ENCODE measurements around the gene DUSP16.

The DUSP16 gene

DNA sequence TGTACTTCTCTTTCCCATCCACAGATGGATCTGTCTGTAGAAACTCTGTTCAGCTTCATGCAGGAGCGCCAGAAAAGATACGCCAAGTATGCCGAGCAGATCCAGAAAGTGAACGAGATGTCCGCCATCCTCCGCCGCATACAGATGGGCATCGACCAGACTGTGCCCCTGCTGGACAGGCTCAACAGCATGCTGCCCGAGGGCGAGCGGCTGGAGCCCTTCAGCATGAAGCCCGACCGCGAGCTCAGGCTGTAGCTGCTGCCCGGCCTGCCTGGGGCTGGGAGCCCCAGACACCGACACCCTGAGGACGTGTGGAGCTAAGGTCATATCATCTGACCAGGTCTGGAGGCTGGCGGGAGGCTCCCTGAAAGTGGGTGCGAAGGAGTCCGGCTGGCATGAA, 97.1 kb downstream of the DUSP16 start:
- no peak for DNase-seq

DNA sequence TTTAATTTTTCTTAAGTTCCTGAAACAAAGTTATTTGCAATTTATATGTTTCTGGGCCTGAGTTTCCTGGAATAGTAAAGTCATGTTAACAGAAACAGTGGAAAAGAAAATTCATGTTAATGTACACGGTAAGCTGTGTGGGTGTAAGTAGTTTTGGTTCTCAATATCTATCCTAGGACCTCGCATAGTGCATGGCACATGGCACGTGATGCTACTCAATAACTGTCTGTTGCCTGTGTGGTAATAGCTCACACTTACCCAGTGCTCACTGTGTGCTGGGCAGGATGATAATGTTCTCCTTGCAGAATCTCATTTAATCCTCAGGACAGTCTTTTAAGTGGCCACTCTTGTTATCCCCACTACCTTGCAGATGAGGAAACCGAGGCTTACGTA, 100.7 kb downstream of the DUSP16 start:
- DNase-seq = no peak

DNA sequence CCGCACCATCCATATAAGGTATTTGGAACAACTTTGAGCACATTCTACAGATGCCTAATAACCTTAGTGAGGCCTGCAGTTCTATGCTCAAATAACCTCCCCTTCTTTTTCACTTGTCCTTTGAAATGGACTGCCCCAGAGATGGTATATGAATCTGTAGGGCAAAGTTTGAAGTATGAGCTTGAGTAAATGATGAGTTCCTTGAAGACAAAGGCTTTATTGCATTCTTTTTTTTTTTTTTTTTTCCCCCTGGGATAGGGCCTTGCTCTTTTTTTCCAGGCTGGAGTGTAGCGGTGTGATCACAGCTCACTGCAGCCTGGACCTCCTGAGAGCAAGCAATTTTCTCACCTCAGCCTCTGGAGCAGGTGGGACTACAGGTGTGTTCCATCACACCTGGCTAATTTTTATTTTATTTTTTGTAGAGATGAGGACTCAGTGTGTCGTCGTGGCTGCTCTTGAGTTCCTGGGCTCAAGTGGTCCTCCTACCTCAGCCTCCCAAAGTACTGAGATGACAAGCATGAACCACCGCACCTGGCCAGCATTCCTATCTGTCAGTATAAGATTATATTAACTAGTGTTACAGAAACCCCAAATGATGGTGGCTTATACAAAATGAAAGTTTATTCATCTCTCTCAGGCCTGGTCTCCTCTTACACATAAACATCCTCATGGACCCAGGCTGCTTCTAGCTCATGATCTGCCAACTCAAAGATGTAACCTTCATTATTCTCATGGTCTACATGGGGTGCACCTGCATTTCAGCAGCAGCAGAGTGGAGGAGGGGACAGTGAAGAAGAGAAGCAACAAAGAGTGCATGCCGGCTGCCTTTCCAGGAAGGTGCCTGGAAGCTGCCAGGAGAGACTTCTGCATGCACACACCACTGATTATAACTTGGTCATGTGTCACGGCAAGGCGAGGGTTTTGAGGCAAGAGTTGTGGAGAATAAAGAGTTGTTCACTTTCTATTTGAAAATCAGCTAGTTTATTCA, 101.4 kb downstream of the DUSP16 start:
- DNase-seq = no peak

DNA sequence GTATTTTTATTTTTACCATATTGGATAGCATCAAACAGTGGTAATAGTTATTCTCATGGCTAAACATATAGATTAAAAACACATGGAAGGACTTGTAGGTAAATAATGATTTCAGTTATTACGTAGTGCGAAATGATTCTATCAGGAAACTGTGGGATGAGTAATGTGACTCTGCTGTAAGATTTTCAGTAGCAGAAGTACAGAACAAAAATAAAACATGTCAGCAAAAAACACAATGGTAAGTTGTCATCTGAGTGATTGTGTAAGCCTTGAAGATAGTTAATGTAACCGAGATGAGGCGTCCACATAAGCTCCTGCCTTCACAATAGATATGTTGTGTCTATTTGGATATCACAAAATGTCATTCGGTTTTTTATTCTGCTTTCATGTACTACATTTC, 106.0 kb downstream of the DUSP16 start:
- DNase-seq = no peak

DNA sequence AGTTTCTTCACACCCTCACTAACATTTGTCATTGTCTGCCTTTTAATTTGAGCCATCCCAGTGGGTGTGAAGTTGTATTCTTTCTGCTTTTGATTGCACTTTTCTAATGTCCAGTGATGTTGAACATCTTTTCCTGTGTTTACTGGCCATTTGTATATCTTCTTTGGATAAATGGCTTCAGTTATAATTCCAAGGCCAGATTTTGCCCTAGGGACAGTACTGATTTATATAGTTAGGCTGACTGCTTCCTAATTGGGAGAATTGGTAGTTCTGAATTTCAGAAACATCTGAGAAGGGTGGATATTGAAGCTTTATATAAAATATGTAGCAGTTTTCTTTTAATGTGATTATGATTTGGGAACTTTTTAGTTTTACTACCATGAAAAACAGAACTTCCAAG, 108.3 kb downstream of the DUSP16 start:
- no peak for DNase-seq

DNA sequence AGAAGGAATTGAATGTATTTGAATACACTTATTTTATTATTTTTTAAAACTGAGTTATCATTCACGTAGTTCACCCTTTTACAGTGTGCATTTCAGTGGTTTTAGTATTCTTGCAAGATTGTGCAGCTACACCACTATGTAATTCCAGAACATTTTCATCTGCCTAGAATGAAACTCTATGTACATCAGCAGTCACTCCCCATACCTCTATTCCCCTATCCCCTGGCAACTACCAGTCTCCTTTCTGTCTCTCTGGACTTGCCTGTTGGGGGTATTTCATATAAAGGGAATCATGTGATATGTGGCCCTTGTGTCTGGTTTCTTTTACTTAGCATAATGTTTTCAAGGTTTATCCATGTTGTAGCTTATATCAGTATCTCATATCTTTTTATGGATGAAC, 109.0 kb downstream of the DUSP16 start:
- DNase-seq = no peak

DNA sequence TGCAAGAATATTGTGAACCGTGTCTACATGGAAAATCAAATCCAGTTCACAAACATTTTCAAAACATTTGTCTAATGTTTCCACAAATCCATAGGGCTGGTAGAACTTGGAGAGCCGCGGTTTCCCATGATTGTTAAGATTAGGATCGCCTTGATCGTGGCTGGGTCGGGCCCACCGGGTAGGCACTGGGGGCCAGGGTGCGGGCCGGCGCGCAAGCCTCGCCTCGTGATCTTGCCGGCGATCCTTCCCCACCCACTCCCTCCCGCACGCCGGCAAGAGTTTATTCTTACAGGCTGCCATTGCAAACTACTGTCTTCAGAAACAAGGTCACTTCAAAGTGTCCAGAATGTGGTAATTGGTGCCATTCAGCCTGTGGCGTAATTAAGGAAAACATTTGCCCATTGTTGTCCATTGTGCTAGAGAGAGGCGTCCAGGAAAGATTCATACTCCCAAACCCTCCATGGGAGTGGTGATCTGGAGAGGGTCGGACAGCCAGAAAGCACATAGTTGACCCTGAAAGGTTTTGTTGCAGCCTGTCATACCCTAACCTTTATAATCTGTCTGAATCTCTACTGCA, 110.2 kb downstream of the DUSP16 start:
- DNase-seq = no peak

DNA sequence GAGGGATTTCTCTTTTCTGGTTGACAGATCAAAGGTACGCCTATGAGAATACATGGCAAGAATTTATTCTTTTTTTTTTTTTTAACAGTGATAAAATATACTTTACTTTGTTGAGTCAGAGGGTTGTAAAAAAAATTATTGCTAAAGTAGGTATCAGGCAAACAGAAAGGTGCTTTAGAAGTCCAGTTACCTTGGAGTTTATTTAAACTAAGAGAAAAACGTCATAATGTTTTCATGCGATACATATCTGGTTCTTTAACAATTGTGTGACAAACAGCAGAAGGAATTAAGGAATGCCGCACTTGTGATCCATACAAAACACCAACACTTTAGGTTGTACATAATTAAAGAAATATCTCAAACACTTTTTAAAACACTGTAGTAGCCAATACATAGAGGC, 111.6 kb downstream of the DUSP16 start:
- no peak for DNase-seq

DNA sequence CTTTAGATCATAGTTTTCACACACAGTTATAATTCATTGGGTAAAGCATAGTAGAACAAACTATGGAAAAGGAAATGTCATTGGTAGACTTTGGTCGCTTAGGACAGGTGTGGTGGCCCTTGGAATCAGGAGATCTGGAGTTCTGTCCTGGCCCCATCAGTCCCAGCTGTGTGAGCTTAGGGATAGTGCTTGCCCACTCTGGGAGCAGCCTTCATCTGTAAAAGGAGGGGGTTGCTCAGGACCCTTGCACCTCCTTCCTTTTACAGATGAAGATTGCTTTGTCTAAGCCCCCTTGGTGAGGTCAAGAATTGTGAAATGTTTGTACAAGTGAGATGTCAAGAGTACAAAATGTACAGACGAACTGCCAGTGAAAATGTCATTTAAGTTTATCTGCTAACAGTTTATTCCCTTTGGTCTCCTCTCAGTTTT, 112.6 kb downstream of the DUSP16 start:
- no peak for DNase-seq

DNA sequence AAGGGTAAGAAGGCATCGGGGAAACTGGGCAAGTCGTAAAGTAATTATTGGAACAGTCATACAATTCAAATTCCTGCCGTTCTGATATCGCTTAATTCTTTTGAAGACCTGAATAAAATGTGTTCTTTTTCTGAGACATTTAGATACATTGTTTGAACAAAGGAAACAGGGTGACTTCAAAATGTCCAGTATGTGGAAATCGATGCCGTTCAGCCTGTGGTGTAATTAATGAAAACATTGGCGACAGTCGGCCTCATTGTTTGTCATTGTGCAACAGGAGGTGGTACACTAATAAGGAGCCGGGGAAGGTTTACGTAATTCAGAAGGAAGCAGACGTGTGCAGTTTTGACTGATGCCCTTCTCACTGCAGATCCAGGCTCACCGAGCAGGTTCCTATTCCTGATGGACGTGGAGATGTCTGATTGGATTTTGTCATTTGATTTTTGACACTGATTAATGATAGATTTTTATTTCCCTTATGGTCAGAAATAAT, 113.1 kb downstream of the DUSP16 start:
- DNase-seq = no peak

DNA sequence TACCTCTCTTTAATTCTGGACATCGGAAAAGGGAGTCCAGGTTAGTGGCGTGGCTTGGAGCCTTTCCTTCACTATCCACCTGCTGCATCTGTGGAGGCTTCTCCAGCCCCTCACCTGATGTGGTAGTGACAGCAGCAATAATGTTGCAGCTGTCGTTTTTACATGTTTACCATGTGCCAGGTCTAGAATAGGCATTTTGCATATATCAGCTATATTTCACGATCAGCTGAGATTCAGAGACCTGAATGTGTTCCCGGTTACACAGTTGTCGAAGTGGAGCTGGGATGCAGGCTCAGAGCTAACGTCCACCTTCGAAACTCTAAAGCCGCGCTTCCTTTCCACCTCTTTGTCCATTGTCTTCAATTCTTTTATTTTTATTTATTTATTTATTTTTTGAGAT, 114.8 kb downstream of the DUSP16 start:
- DNase-seq = no peak

DNA sequence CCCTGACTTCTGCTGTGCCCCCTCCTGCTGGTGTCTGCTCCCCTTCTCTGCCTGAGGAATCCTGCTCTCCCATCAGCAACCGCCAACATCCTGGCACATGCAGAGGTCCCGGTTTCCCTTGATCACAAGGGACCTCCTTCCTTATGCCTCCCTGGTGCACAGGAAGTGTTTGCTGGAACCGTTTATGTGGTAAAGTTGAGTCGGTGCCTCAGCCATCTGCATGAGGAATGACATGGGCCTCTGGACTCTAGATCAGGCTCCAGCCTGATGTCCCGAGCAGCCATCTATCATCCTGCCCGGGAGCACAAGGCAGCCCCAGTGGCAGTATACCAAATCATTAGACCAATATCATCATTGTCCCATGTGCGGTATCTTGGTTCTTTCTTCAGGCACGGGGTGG, 115.4 kb downstream of the DUSP16 start:
- no peak for DNase-seq

DNA sequence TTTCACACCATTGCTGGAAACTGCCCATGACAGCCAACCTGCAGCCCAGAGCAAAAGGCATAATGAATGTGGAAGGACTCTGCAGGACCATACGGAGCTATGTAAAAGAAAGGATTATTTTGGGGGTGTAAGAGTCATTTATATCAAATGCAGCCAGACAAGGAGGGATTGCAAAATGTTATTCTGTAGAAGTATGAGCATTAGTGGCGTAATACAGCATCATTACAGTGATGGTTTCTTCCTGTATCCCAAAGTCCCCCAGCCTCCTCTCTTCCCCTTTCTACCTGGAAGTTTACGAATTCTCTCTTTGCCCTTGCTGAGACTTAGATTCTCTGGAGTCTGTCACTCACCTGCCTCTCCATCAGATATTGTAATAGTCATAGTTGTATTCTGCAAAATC, 115.9 kb downstream of the DUSP16 start:
- no peak for DNase-seq

DNA sequence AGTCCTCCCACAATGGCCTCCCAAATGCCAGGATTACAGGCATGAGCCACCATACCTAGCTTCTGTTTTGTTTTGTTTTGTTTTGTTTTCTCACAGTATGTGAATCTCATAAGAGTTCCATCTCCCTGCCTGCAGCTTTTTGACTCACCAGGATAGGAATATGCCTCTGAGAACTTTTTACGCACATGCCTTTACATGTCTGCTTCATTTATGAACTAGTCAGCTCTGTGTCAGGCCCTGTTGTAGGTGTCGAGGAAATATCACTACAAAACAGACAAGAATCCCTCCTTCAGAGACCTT, 116.8 kb downstream of the DUSP16 start:
- no peak for DNase-seq

DNA sequence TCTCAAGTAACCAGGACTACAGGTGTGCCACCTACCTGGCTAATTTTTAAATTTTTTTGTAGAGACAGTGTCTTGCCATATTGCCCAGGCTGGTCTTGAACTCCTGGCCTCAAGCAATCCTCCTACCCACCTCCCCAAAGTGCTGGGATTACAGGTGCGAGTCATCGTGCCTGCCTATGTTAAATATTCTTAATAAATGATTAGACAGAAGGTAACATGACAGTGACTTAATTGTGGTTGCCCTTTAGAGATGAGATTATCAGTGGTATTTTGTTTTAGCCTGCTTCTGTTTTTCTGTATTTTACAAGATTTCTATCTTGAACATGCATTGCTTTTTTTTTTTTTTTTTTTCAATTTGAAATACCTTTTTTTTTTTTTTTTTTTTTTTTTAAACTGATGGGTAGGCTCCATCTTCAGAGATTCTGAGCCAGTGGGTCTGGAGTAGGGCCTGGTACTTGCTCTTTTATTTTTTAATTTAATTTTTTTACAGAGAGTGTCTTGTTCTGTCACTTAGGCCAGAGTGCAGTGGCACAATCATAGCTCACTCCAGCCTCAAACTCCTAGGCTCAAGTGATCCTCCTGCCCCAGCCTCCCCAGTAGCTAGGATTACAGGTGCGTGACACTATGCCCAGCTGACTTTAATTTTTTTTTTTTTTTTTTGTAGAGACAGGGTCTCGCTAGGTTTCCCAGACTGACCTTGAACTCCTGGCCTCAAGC, 117.3 kb downstream of the DUSP16 start:
- DNase-seq = no peak

DNA sequence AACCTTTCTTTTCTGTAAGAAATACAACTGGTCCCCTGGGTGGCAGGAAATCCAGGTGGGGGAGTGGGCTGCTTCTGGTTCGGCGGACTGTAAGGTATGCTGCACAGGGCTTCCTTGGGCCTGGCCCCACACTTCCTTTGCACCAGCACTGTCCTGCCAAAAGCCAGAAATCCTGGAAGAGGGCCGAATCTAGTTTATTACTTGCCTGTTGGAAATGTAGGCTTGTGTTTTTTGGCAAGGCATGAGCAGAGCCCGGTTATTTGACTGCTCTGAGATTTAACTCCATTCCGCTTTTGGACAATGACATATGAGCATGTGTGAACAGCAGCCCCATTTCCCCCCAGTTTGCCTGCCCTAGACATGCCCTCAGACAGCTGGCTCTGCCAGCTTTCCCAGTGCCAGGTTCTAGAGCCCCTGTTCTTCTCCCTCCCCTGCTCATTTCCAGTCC, 119.2 kb downstream of the DUSP16 start:
- no peak for DNase-seq

DNA sequence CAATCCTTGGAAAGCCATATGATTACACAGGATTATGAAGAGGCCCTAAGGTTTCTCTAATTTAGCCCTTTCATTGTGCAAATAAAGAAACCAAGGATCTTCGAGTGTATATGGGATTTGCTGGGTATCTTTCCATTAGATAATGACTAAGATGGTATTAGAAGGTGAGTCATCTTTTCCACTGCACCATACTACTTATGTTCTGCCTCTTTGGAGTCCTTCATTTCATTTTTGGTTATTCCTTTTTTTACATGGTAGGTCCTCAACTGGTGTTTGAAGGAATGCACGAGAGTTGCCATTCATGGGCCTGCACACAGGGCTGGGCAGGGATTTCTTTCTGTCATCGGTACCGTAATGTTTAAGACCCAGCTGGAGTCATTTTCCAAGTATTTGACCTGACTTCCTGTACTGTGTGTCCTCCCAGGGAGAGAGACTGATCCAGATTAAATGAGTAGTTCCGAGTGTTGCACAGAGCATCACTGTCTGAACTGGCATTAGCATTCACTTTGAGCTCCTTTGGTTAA, 120.1 kb downstream of the DUSP16 start:
- DNase-seq = no peak

DNA sequence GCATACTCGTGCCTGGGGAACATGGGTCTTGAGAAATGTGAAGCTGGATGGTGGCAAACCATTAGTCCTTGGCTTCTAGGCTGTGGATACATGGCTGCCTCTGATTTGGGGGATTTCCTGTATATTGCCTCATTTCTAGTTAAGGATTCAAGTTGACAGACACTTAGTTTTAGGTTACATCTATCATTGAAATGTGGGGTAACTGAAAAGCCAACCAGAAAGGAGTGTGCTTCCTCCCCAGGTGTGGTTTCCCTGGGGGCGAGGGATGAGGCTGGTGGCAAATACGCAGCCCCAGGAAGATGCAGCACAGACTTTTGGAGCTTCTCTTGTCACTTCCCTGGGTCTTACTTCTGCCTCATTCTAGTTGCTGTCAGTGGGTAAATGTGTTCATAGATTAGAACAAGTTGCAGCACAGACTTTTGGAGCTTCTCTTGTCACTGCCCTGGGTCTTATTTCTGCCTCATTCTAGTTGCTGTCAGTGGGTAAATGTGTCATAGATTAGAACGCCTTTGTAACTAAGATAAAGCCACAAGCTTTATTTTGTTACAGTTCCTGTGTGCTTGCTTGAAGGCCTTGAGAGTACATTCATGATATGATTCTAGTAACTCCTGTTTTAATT, 120.7 kb downstream of the DUSP16 start:
- no peak for DNase-seq

DNA sequence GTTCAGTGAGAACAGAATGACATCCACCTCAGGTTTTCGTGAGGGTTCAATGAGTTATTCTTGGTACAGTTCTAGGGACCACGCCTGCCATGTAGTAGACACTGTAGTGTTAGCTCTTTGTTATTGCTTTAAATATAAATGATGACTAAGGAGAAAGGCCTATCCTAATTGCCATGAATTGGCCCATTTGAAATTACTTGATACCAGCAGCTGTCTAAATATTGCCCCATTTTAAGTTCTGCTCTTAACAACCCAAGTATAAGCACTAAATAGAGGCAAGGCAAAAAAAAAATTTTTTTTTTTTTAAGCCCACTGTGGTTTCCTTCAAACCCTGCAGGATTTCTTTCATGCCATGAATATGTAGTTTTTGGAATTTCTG, 121.2 kb downstream of the DUSP16 start:
- DNase-seq = no peak

DNA sequence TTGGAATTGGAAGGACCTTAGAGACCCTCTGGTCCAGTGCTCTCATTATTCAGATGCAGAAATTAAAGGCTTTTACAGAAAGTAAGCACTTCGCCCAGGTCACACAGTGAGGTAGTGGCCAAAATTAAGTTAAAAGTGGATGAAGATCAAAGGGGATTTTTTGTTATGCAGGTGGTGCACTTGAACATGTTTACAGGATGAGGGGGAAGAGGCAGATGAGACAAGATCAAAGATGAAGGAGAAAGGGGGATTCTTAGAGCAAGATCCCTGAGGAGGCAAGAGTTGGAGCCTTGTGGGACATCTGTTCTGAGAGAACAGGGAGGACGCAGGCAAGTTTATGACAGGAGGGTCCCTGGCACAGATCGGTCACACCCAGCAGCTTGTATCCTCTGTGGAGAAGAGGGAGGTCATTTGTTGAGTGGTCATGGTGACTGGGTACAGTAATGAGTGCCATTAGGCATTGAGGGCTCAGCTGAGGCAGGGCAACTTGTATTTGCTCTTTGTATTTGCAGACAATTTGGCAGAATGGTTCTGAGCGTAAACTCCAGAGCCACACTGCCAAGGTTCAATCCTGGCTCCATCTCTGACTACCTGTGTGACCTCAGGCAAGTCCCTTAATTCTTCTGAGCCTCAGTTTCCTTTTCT, 121.8 kb downstream of the DUSP16 start:
- DNase-seq = no peak

DNA sequence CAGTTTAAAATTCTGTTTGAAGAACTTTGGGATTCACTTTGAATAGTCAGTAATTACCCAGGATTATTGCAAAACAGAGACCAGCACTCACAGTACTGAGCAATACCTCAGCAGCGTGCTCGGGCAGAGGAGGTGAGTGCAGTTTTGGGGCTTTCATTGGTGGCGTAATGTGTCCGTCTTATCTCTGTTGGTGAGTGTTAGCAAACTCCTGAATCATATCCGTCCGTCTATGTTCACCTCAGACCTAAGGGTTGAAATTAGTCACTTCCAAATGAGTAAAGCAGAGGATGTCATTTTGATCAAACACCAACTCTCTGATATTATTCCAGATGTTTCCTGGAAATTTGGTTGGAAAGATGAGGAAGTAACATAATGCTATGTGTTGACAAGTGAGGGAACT, 123.0 kb downstream of the DUSP16 start:
- no peak for DNase-seq

DNA sequence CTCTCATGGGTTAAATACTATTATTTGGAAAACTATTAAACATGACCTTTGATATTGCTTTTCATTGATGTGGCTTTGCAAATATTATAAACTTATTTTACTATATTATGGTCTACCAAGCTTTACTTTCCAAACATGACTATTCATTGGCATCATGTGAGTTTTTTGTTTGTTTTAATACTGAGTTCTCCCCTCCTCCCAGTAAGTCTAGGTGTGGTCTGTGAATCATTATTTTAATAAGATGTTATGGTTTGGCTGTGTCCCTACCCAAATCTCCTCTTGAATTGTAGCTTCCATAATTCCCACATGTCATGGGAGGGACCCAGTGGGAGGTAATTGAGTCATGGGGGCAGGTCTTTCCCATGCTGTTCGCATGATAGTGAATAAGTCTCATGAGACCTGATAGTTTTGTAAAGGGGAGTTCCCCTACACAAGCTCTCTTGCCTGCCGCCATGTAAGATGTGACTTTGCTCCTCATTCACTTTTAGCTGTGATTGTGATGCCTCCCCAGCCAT, 125.8 kb downstream of the DUSP16 start:
- no peak for DNase-seq

All from NCI-H1694 (cell line).